Right lobe of liver (tissue), 6 donors: ENCODE data around the gene BRMS1. TPM values are rescaled to one million over a fixed set of nuclear protein-coding genes. Genes with fewer than 3 reads are reported as not detected.

Experiments used
- ATAC-seq, 4 donors: fragments of 200-7000 bp; cut with Tn5 transposase; one replicate each; pipeline ENCODE4 v1.9.1; 2020; ENCODE audit warnings: mild to moderate bottlenecking in 4 of 4, moderate library complexity in 4 of 4
- DNase-seq, 3 donors: peaks; one replicate each; pipeline ENCODE4 v3.0.0-alpha.2; 2020
- H3K27ac ChIP-seq, 3 donors: fragments of 200-600 bp; one replicate each; pipeline ENCODE4 v1.8.0; 2022
- H3K27me3 ChIP-seq, 2 donors: fragments of 200-600 bp; one replicate each; pipeline ENCODE4 v1.8.0; 2022
- H3K36me3 ChIP-seq, 4 donors: fragments of 200-600 bp; sonication (generic) in 1 of 4; one replicate each; pipeline versions ENCODE4 v1.5.1 to v1.8.0; 2017 to 2022; ENCODE audit warnings: control low read depth in 1 of 4
- H3K4me1 ChIP-seq, 4 donors: fragments of 200-600 bp; sonication (generic) in 1 of 4; one replicate each; pipeline versions ENCODE4 v1.5.1 to v1.8.0; 2017 to 2022; ENCODE audit warnings: control low read depth in 1 of 4
- H3K4me3 ChIP-seq, 3 donors: fragments of 200-600 bp; one replicate each; pipeline ENCODE4 v1.8.0; 2022
- H3K9me3 ChIP-seq, 4 donors: fragments of 200-600 bp; sonication (generic) in 1 of 4; one replicate each; pipeline versions ENCODE4 v1.5.1 to v1.8.0; 2017 to 2022; ENCODE audit warnings: control low read depth in 1 of 4
- CTCF ChIP-seq, 4 donors: fragments of 200-600 bp in 3 of 4; fragments of 450-650 bp in 1 of 4; IDR thresholded peaks; one replicate each; pipeline versions ENCODE4 v1.5.1 to v1.8.0; 2016 to 2022; ENCODE audit warnings: antibody characterized with exemption in 4 of 4, mild to moderate bottlenecking in 2 of 4
- POLR2A ChIP-seq: fragments of 450-650 bp; IDR thresholded peaks from one replicate; pipeline ENCODE4 v1.6.1; 2017; ENCODE audit warnings: antibody characterized with exemption, mild to moderate bottlenecking
- WGBS: methylation state at CpG from one replicate; pipeline ENCODE4 v1.1.6; 2018; ENCODE audit warnings: low coverage, low lambda C conversion rate; ENCODE audit not compliant: insufficient coverage; ENCODE audit errors: missing lambda C conversion rate; 5-methylcytosine and 5-hydroxymethylcytosine counted together
- intact Hi-C, 2 donors: fragments of 100-400 bp; cut with DNase I; formaldehyde crosslinking; loops; one replicate each; pipeline versions ENCODE4 v1.11.2 to v1.14.1; 2022
- total RNA-seq, 6 experiments: library from RNA; depleted of rRNA in 2 of 6; stranded (reverse); fragments of >200 nt in 2 of 6; fragmentation: NEBNext Ultra II Directional in 3 of 6; extraction: Animal tissue kit (Norgen Biotek cat#: 25700) in 3 of 6; gene quantifications; one replicate each; pipeline versions ENCODE4 v1.1.0 to v1.2.4, GENCODE V29; 2016 to 2023
- donor health status: DM: no; HTN: yes; CAD: no.
- donor health status: DM: no; HTN: no; CAD: no.
- donor health status: DM: no; HTN: no; CAD: no.
- donor health status: DM: no; HTN: yes; CAD: no.
- donor health status: DM: no; HTN: yes; CAD: no.

The BRMS1 gene
- total RNA-seq, 6 experiments from 2014 or later = 8.2 to 31.9 (median 12.1) TPM

GRCh38 chr11:66290330-66290621 lies 54.6 kb downstream of the BRMS1 start:
- no peak for TF ChIP-seq POLR2A
- TF ChIP-seq CTCF (IDR thresholded peaks at IDR 0.05) = no peak
- H3K36me3 ChIP-seq = no peaks in the 10 kb centered on the region

GRCh38 chr11:66289548-66290329 lies 55.2 kb downstream of the BRMS1 start:
- 9% methylated on average over 5 of the region's 36 CpGs for WGBS
- Histone ChIP-seq H3K4me3 (peak overlapping the region; percentile 69 to 97 (median 75)), H3K27me3 (no peaks in the 10 kb centered on the region), H3K36me3 (no peaks in the 10 kb centered on the region), H3K27ac (peak overlapping the region; percentile 77 to 97 (median 91)), H3K9me3 (no peaks in the 10 kb centered on the region), H3K4me1 (peaks cover 0 to 17% (median 7%) of the 10 kb centered on the region in 4 donors)
- peak in 2 of 3 donors; percentile 71 to 81 for DNase-seq
- no peak for TF ChIP-seq POLR2A
- no peak for TF ChIP-seq CTCF (IDR thresholded peaks at IDR 0.05)
- intact Hi-C loops = loop anchor here (10.0 kb wide), 2 partner anchors 65 to 95 kb away; no protein-coding TSS in a partner anchor
- ATAC-seq = peak; percentile 39 to 55 (median 54)

More at GRCh38 chr11:66290330-66290621, 54.6 kb downstream of the BRMS1 start:
- intact Hi-C loops = loop anchor here in 1 of 2 donors (10.0 kb wide), 1 partner anchor 95 kb away; no protein-coding TSS in a partner anchor
- no peak overlapping the region for H3K27ac ChIP-seq
- H3K4me1 ChIP-seq = peaks cover 0 to 17% (median 7%) of the 10 kb centered on the region in 4 donors
- ATAC-seq (no peak), DNase-seq (no peak)
- H3K27me3 ChIP-seq = no peaks in the 10 kb centered on the region
- no peak overlapping the region for H3K4me3 ChIP-seq
- no peaks in the 10 kb centered on the region for H3K9me3 ChIP-seq
- 52% methylated on average over 2 of the region's 2 CpGs for WGBS

GRCh38 chr11:66288671-66289547 lies 56.0 kb downstream of the BRMS1 start, which contains the start of gene YIF1A:
TSS of gene YIF1A (minus strand) at chr11:66289143. CDS start at chr11:66288985, 158 bp downstream.
- Histone ChIP-seq H3K9me3 (no peaks in the 10 kb centered on the region), H3K36me3 (no peaks in the 10 kb centered on the region), H3K27me3 (no peaks in the 10 kb centered on the region), H3K4me1 (peaks cover 0 to 17% (median 7%) of the 10 kb centered on the region in 4 donors), H3K27ac (peak within 1 kb of the TSS; percentile 91 to 97 (median 94)), H3K4me3 (peak within 1 kb of the TSS; percentile 69 to 97 (median 75))
- TF ChIP-seq POLR2A = peak; percentile 96
- TF ChIP-seq CTCF (IDR thresholded peaks at IDR 0.05) = no peak
- DNase-seq (peak; percentile 99), ATAC-seq (peak; percentile 89 to 95 (median 92))
- intact Hi-C loops = loop anchor here (10.0 kb wide), 1 partner anchor 64 kb away; no protein-coding TSS in a partner anchor
- 1% methylated on average over 20 of the region's 87 CpGs for WGBS

DNA sequence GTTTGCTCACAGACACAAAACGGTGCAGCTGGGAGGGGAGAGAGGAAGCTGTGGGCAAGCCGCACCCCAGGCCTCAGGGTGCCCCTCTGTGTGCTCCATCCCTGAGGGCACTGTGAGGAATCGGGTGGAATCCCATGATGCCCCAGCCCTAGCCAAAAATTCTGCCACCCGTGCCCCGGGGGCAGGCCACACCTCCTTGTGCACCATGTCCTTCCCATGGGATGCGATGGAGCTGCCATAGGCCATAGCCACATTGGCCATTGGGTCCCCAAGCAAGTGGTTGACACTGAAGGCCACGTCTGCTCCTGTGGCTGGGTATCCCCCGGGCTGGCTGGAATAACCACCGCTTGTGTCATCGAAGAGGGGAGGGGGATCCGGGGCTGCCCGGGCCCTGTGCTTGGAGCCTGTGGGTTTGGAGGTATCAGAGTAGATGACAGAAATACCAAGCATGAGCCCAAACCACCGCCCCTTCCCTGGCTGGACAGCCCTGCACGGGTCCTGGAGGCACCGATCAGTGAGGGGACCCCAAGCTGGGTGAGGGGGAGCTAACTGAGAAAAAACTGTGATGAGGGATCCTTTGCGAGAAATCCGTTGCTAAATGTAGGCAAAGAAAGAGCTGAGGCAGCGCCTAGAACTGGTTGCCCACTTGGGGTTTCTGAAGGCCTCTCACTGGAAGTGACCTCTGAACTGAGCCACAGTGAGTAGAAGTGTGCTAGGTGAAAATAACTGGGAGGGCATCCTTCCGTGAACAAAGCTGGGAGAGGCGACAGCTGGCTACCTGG lies 56.8 kb downstream of the BRMS1 start:
- peaks cover 0 to 17% (median 7%) of the 10 kb centered on the region in 4 donors for H3K4me1 ChIP-seq
- peak overlapping the region; percentile 91 to 97 (median 94) for H3K27ac ChIP-seq
- no peak for TF ChIP-seq CTCF (IDR thresholded peaks at IDR 0.05)
- TF ChIP-seq POLR2A = no peak
- H3K27me3 ChIP-seq = no peaks in the 10 kb centered on the region
- H3K4me3 ChIP-seq = peak overlapping the region; percentile 69 to 97 (median 75)
- 18% methylated on average over 13 of the region's 20 CpGs for WGBS
- no peaks in the 10 kb centered on the region for H3K36me3 ChIP-seq
- DNase-seq = no peak
- no peaks in the 10 kb centered on the region for H3K9me3 ChIP-seq
- peak; percentile 0 to 14 (median 1) for ATAC-seq
- intact Hi-C loops = loop anchor here (10.0 kb wide), 1 partner anchor 63 kb away; no protein-coding TSS in a partner anchor
